Lung (tissue), 12 donors: ENCODE measurements around the gene RNF157. TPM values are rescaled to one million over a fixed set of nuclear protein-coding genes. Genes with fewer than 3 reads are reported as not detected.

Experiments
- ATAC-seq: fragments of 200-7000 bp; cut with Tn5 transposase; one replicate; pipeline ENCODE4 v1.9.1; 2020; ENCODE audit warnings: moderate number of reproducible peaks; ENCODE audit not compliant: insufficient read depth, low FRiP score
- DNase-seq, 3 donors: peaks; one replicate each; pipeline ENCODE4 v3.0.0-alpha.2; 2013 to 2017
- H3K27ac ChIP-seq, 2 donors: one replicate each; pipeline ENCODE4 v1.5.1; 2013; ENCODE audit warnings: mild to moderate bottlenecking in 2 of 2, moderate library complexity in 2 of 2, control low read depth in 1 of 2, inconsistent platforms in 1 of 2, low read depth in 1 of 2, low read length in 1 of 2
- H3K27me3 ChIP-seq, 3 donors: one replicate each; pipeline ENCODE4 v1.5.1; 2013; ENCODE audit warnings: low read length in 2 of 3; ENCODE audit not compliant: control insufficient read depth in 3 of 3, insufficient read depth in 3 of 3
- H3K36me3 ChIP-seq, 4 donors: one replicate each; pipeline ENCODE4 v1.5.1; 2013; ENCODE audit warnings: low read length in 4 of 4, mild to moderate bottlenecking in 1 of 4, moderate library complexity in 1 of 4; ENCODE audit not compliant: control insufficient read depth in 4 of 4, insufficient read depth in 4 of 4
- H3K4me1 ChIP-seq, 5 donors: one replicate each; pipeline ENCODE4 v1.5.1; 2013; ENCODE audit warnings: low read length in 5 of 5, mild to moderate bottlenecking in 2 of 5, moderate library complexity in 1 of 5; ENCODE audit not compliant: control insufficient read depth in 5 of 5, insufficient read depth in 5 of 5
- H3K4me3 ChIP-seq: one replicate; pipeline ENCODE4 v1.5.1; 2013; ENCODE audit warnings: mild to moderate bottlenecking, control low read depth, moderate library complexity
- H3K9ac ChIP-seq, 2 donors: one replicate each; pipeline ENCODE4 v1.5.1; 2013; ENCODE audit warnings: low read length in 2 of 2, control low read depth in 1 of 2; ENCODE audit not compliant: insufficient read depth in 1 of 2
- H3K9me3 ChIP-seq, 4 donors: one replicate each; pipeline ENCODE4 v1.5.1; 2013; ENCODE audit warnings: low read length in 3 of 4, mild to moderate bottlenecking in 1 of 4, moderate library complexity in 1 of 4; ENCODE audit not compliant: control insufficient read depth in 4 of 4, insufficient read depth in 3 of 4
- CTCF ChIP-seq: IDR thresholded peaks from 2 replicates; pipeline ENCODE4 v1.5.1; 2012; ENCODE audit warnings: mild to moderate bottlenecking; ENCODE audit errors: control extremely low read depth, extremely low read depth
- WGBS, 2 donors: extraction: QIAGEN DNeasy Blood & Tissue Kit; methylation state at CpG; one replicate each; pipeline ENCODE4 v1.1.7; 2013; 5-methylcytosine and 5-hydroxymethylcytosine counted together
- polyA plus RNA-seq, 2 donors: library from polyadenylated mRNA; stranded (reverse); fragments of 200-250 nt; gene quantifications; one replicate each; pipeline ENCODE4 v1.2.1, GENCODE V29; 2013
- total RNA-seq, 2 donors: library from RNA; depleted of rRNA in 1 of 2; stranded (reverse); fragments of >200 nt in 1 of 2; gene quantifications; one replicate each; pipeline ENCODE4 v1.2.1, GENCODE V29; 2014 to 2021
- donor health status: control.
- donor health status: control.
- donor health status: Bipolar disorder and iron deficiency.
- donor health status: healthy.
- donor health status: DM: yes; HTN: yes; CAD: no.

RNF157 gene
- total and polyA plus RNA-seq, 4 donors = 0.88 to 2.5 (median 1.8) TPM

- H3K27me3 ChIP-seq = peaks cover 0 to 24% (median 23%) of the 10 kb centered on the region in 3 donors
- WGBS, 2 donors = 92 to 96% methylated on average over 6 of the region's 6 CpGs
- H3K9me3 ChIP-seq = no peaks in the 10 kb centered on the region
- H3K4me1 ChIP-seq = peaks cover 0 to 47% (median 19%) of the 10 kb centered on the region in 5 donors
- no peak for DNase-seq
- ATAC-seq = no peak
- no peaks in the 10 kb centered on the region for H3K36me3 ChIP-seq
- no peak overlapping the region for H3K9ac ChIP-seq
- no peak overlapping the region for H3K4me3 ChIP-seq
- peak overlapping the region in 1 of 2 donors; percentile 36 for H3K27ac ChIP-seq
- TF ChIP-seq CTCF = no peak
Measured at GRCh38 chr17:76142585-76143041, 97.7 kb downstream of the RNF157 start.

DNA sequence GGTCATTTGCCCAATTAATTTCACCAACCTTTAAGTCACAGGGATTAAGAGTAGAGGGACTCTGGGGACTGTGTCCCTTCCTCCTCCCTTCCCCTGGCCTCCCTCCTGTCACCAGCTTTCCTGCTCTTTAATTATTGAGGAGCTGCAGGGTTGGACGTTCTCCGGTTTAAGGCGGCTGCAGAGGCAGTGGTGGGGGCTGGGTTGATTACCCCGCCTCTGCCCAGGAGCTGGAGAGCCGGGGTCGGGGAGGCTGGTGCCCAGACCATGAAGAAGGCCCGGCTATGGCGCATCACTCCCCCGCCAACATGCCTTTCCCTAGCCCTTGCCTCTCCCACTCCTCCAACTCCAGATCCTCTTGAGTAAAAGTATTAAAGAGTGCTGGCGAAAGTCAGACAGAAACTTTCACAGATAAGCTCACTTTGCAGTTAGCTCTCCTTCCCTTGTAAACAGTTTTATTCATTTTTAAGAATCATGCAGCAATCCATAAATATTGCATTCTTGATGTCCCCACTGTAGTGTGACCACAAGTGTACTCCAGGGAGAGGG is 98.2 kb downstream of the RNF157 start:
- DNase-seq = no peak

GRCh38 chr17:76141212-76142038 is 98.9 kb downstream of the RNF157 start, which contains the start of gene FOXJ1:
Gene FOXJ1, minus strand, starts transcription at chr17:76141245. Its CDS starts 850 bp downstream, at chr17:76140395.
- 5% methylated on average over 53 to 59 of the region's 59 CpGs for WGBS, 2 donors
- peak; percentile 71 for ATAC-seq
- Histone ChIP-seq H3K9me3 (no peaks in the 10 kb centered on the region), H3K4me3 (peak within 1 kb of the TSS; percentile 36), H3K9ac (peak within 1 kb of the TSS in 1 of 2 donors; percentile 50), H3K27ac (peak within 1 kb of the TSS in 1 of 2 donors; percentile 28), H3K27me3 (peaks cover 0 to 30% (median 28%) of the 10 kb centered on the region in 3 donors), H3K36me3 (no peaks in the 10 kb centered on the region), H3K4me1 (peaks cover 0 to 50% (median 19%) of the 10 kb centered on the region in 5 donors)
- DNase-seq = peak; percentile 90 to 93 (median 93)
- TF ChIP-seq CTCF = no peak

More for the DNA sequence above, 98.2 kb downstream of the RNF157 start:
- H3K27me3 ChIP-seq = peaks cover 0 to 25% (median 24%) of the 10 kb centered on the region in 3 donors
- no peak overlapping the region for H3K4me3 ChIP-seq
- H3K27ac ChIP-seq = no peak overlapping the region
- ATAC-seq = no peak
- H3K9me3 ChIP-seq = no peaks in the 10 kb centered on the region
- no peaks in the 10 kb centered on the region for H3K36me3 ChIP-seq
- peaks cover 0 to 50% (median 19%) of the 10 kb centered on the region in 5 donors for H3K4me1 ChIP-seq
- WGBS, 2 donors = 53 to 55% methylated on average over 10 of the region's 10 CpGs
- TF ChIP-seq CTCF = no peak
- H3K9ac ChIP-seq = no peak overlapping the region
